HepG2 (cell line): ENCODE data around the gene KCND3. TPM values are rescaled to one million over a fixed set of nuclear protein-coding genes. Genes with fewer than 3 reads are reported as not detected.

ENCODE experiments used
- ATAC-seq: fragments of 200-7000 bp; cut with Tn5 transposase; 3 replicates; pipeline ENCODE4 v1.9.1; 2020; ENCODE audit warnings: mild to moderate bottlenecking, moderate library complexity
- BruUV-seq: library from RNA; stranded (reverse); fragments of 400-500 nt; replicated peaks from 2 replicates; lab custom pipeline; 2021; lab: Mats Ljungman, UMichigan
- CTCF ChIA-PET: fragments of 300-600 bp; formaldehyde crosslinking; extraction: SDS; loops from one replicate; lab custom pipeline; 2021; ENCODE audit warnings: low total read pairs, inconsistent platforms, low intra/inter-chr PET ratio; lab: Yijun Ruan, JAX
- POLR2A ChIA-PET: fragments of 350-600 bp; sonication (Branson Sonifier 250); formaldehyde crosslinking; loops from one replicate; lab custom pipeline; 2020; ENCODE audit warnings: antibody characterized with exemption, inconsistent platforms; lab: Yijun Ruan, JAX
- DNase-seq: peaks from one replicate; pipeline ENCODE4 v3.0.0-alpha.2; 2015; ENCODE audit warnings: low spot score
- FAIRE-seq: peaks from 3 replicates; lab custom pipeline; 2011; peaks lifted over from hg19 to GRCh38; lab: Jason Lieb, UNC
- H2AFZ ChIP-seq: one replicate; pipeline ENCODE4 v1.6.1; 2011; ENCODE audit warnings: low read length, inconsistent platforms
- H3K27ac ChIP-seq: fragments of 300-600 bp; 3 replicates; pipeline ENCODE4 v1.8.0; 2011; ENCODE audit warnings: mixed run types, mild to moderate bottlenecking, mixed read lengths, low read length, inconsistent platforms; ENCODE audit not compliant: insufficient read depth; ENCODE audit errors: extremely low read length
- H3K27me3 ChIP-seq, 2 experiments: fragments of 200-600 bp in 1 of 2; 2 replicates in 1 of 2; 3 replicates in 1 of 2; pipeline versions ENCODE4 v1.6.0 to v1.8.0; 2011; ENCODE audit warnings: low read length in 2 of 2, mild to moderate bottlenecking in 2 of 2, moderate library complexity in 2 of 2, inconsistent platforms in 1 of 2; ENCODE audit not compliant: insufficient read depth in 2 of 2, control insufficient read depth in 1 of 2
- H3K36me3 ChIP-seq, 2 experiments: fragments of 200-600 bp in 1 of 2; replicated peaks in 1 of 2; 2 replicates in 1 of 2; 3 replicates in 1 of 2; pipeline versions ENCODE4 v1.5.1 to v1.8.0; 2011; ENCODE audit warnings: low read length in 2 of 2, inconsistent platforms in 1 of 2; ENCODE audit not compliant: insufficient read depth in 2 of 2, control insufficient read depth in 1 of 2
- H3K4me1 ChIP-seq: 2 replicates; pipeline ENCODE4 v1.5.1; 2012; ENCODE audit warnings: low read length, inconsistent platforms; ENCODE audit not compliant: insufficient read depth
- H3K4me2 ChIP-seq: 2 replicates; pipeline ENCODE4 v1.6.0; 2011; ENCODE audit warnings: low read depth, low read length, inconsistent platforms
- H3K4me3 ChIP-seq, 3 experiments: fragments of 200-600 bp in 1 of 3; sonication (generic), shearing (Covaris generic) in 1 of 3; replicated peaks in 1 of 3; 2 replicates each; pipeline ENCODE4 v1.5.1; 2011 to 2016; ENCODE audit warnings: low read length in 3 of 3, inconsistent platforms in 2 of 3, low read depth in 2 of 3, mild to moderate bottlenecking in 2 of 3, control low read depth in 1 of 3, mixed read lengths in 1 of 3; ENCODE audit not compliant: insufficient read depth in 1 of 3
- H3K79me2 ChIP-seq: one replicate; pipeline ENCODE4 v1.6.1; 2011; ENCODE audit warnings: low read length, inconsistent platforms; ENCODE audit not compliant: insufficient read depth
- H3K9ac ChIP-seq: 2 replicates; pipeline ENCODE4 v1.6.0; 2011; ENCODE audit warnings: mild to moderate bottlenecking, low read depth, low read length, inconsistent platforms; ENCODE audit not compliant: insufficient read depth
- H3K9me3 ChIP-seq: 2 replicates; pipeline ENCODE4 v1.5.1; 2012; ENCODE audit warnings: mild to moderate bottlenecking, low read length
- H4K20me1 ChIP-seq: 2 replicates; pipeline ENCODE4 v1.6.0; 2011; ENCODE audit warnings: inconsistent platforms, mild to moderate bottlenecking, low read length, moderate library complexity; ENCODE audit not compliant: insufficient read depth
- AHDC1 ChIP-seq: sonication (generic); formaldehyde crosslinking; IDR thresholded peaks from 2 replicates; pipeline ENCODE4 v1.5.1; 2020; ENCODE audit warnings: mild to moderate bottlenecking, missing genetic modification reagents, borderline replicate concordance
- ATF4 ChIP-seq, 2 experiments: fragments of 450-650 bp in 1 of 2; sonication (generic) in 1 of 2; formaldehyde crosslinking; IDR thresholded peaks; 2 replicates each; pipeline versions ENCODE4 v1.5.0 to v1.8.0; 2020 to 2022; ENCODE audit warnings: mild to moderate bottlenecking in 1 of 2, missing genetic modification reagents in 1 of 2
- ATF6 ChIP-seq: sonication (generic); formaldehyde crosslinking; conservative IDR thresholded peaks from 2 replicates; pipeline ENCODE4 v1.4.0; 2020; ENCODE audit warnings: missing genetic modification reagents
- CEBPB ChIP-seq: IDR thresholded peaks from 2 replicates; pipeline ENCODE4 v1.6.1; 2011; ENCODE audit warnings: low read depth, low read length, improper control_type of control experiment, borderline replicate concordance
- CEBPG ChIP-seq: IDR thresholded peaks from 2 replicates; pipeline ENCODE4 v1.6.1; 2016
- CENPX ChIP-seq: sonication (generic); formaldehyde crosslinking; IDR thresholded peaks from 2 replicates; pipeline ENCODE4 v1.9.0; 2021; ENCODE audit warnings: mild to moderate bottlenecking, missing genetic modification reagents, moderate library complexity
- MIER3 ChIP-seq: IDR thresholded peaks from 2 replicates; pipeline ENCODE4 v1.6.1; 2016; ENCODE audit warnings: missing compliant biosample characterization, borderline replicate concordance
- NONO ChIP-seq, 2 experiments: fragments of 450-650 bp in 1 of 2; sonication (generic) in 1 of 2; formaldehyde crosslinking in 1 of 2; IDR thresholded peaks in 1 of 2; conservative IDR thresholded peaks in 1 of 2; 2 replicates each; pipeline versions ENCODE4 v1.6.1 to v1.8.0; 2017 to 2022; ENCODE audit warnings: mild to moderate bottlenecking in 1 of 2, missing genetic modification reagents in 1 of 2, moderate library complexity in 1 of 2
- SMAD9 ChIP-seq: sonication (generic); formaldehyde crosslinking; IDR thresholded peaks from 2 replicates; pipeline ENCODE4 v1.5.1; 2020; ENCODE audit warnings: mild to moderate bottlenecking, missing genetic modification reagents
- ZNF879 ChIP-seq: sonication (generic); formaldehyde crosslinking; IDR thresholded peaks from 2 replicates; pipeline ENCODE4 v1.8.1; 2023; ENCODE audit warnings: missing genetic modification reagents
- WGBS: methylation state at CpG from one replicate; pipeline ENCODE4 v1.1.6; 2017; ENCODE audit warnings: low lambda C conversion rate; 5-methylcytosine and 5-hydroxymethylcytosine counted together
- in situ Hi-C: cut with HindIII; loops from 2 replicates; pipeline ENCODE4 v1.10.0; 2017; ENCODE audit warnings: low pct_unique_long_range_greater_than_20kb; ENCODE audit not compliant: extremely low pct_ligation_motif_present
- intact Hi-C: fragments of 100-400 bp; cut with micrococcal nuclease; formaldehyde crosslinking; loops from one replicate; pipeline ENCODE4 v1.10.0; 2022; ENCODE audit not compliant: unreplicated experiment
- polyA plus RNA-seq, 8 experiments: library from polyadenylated mRNA; depleted of rRNA in 3 of 8; stranded (reverse) in 7 of 8; unstranded in 1 of 8; fragments of >200 nt; fragmentation: Illumina TruSeq in 4 of 8; extraction: Trizol in 4 of 8; gene quantifications; 2 replicates each; pipeline versions ENCODE4 v1.2.1 to v1.2.3, GENCODE V29; 2011 to 2016; ENCODE audit warnings: low read depth in 4 of 8, missing spikeins in 1 of 8, mixed read lengths in 1 of 8; ENCODE audit not compliant: insufficient read depth in 1 of 8
- total RNA-seq, 5 experiments: library from RNA; depleted of rRNA; stranded (reverse); fragments of >200 nt; fragmentation: Illumina TruSeq; extraction: Trizol; gene quantifications; 2 replicates each; pipeline ENCODE4 v1.2.3, GENCODE V29; 2016; ENCODE audit warnings: low read depth in 1 of 5

KCND3 gene
- total and polyA plus RNA-seq, 2 of the 13 experiments (the other 11 are each of a cell fraction or from before 2014, with no cell fraction given), result 0.04 TPM; not detected in 1

GRCh38 chr1:111777301-111777700 lies 212.2 kb downstream of the KCND3 start:
- no TSS peak for BruUV-seq
- ChIA-PET CTCF (no interaction called here), POLR2A (no interaction called here)
- Histone ChIP-seq H3K4me2 (no peak overlapping the region), H3K4me3 (no peak overlapping the region), H2AFZ (no peak overlapping the region), H3K36me3 (no peaks in the 10 kb centered on the region), H3K27ac (no peak overlapping the region), H3K4me1 (peaks cover 11% of the 10 kb centered on the region; the same call in 1 of the 2 replicates), H3K9ac (no peak overlapping the region), H4K20me1 (no peaks in the 10 kb centered on the region), H3K79me2 (no peaks in the 10 kb centered on the region), H3K27me3 (no peaks in the 10 kb centered on the region; a peak in 1 of 5 replicates), H3K9me3 (no peaks in the 10 kb centered on the region)
- ATAC-seq (no peak; the same call in 2 of the 3 replicates), DNase-seq (no peak), FAIRE-seq (no peak)
- intact Hi-C loops, result no loop called here
- 9% methylated on average over 1 of the region's 1 CpG for WGBS
- TF ChIP-seq CEBPB, result peak; percentile 55; the same call in 1 of the 2 replicates
- TF ChIP-seq ATF4 (CRISPR knock-in tag; IDR thresholded peaks at IDR 0.05), result no peak
- in situ Hi-C loops, result no loop called here

- BruUV-seq, result no TSS peak
- ChIA-PET CTCF (no interaction called here), POLR2A (no interaction called here)
- ATAC-seq (no peak), FAIRE-seq (no peak), DNase-seq (no peak)
- Histone ChIP-seq H3K4me3 (no peak overlapping the region), H3K27ac (no peak overlapping the region), H3K79me2 (no peaks in the 10 kb centered on the region), H3K27me3 (no peaks in the 10 kb centered on the region; a peak in 1 of 5 replicates), H3K36me3 (no peaks in the 10 kb centered on the region), H3K9me3 (no peaks in the 10 kb centered on the region), H4K20me1 (no peaks in the 10 kb centered on the region), H3K9ac (no peak overlapping the region), H2AFZ (no peak overlapping the region), H3K4me1 (peaks cover 11% of the 10 kb centered on the region; the same call in 1 of the 2 replicates), H3K4me2 (no peak overlapping the region)
- in situ Hi-C loops, result no loop called here
- 66% methylated on average over 5 of the region's 8 CpGs for WGBS
- intact Hi-C loops, result no loop called here
- TF ChIP-seq NONO (IDR thresholded peaks at IDR 0.05), result no peak
- TF ChIP-seq NONO (CRISPR knock-in tag; conservative IDR thresholded peaks at IDR 0.05), result no peak
- TF ChIP-seq AHDC1 (CRISPR knock-in tag), result no peak
- no peak for TF ChIP-seq ZNF879 (CRISPR knock-in tag)
- TF ChIP-seq CENPX, result no peak
- TF ChIP-seq CEBPG (CRISPR knock-in tag), result no peak
- TF ChIP-seq SMAD9 (CRISPR knock-in tag), result no peak
- TF ChIP-seq ATF6 (CRISPR knock-in tag), result no peak
- TF ChIP-seq MIER3, result no peak
Measured at GRCh38 chr1:111776861-111777260, 212.6 kb downstream of the KCND3 start.
